ENCODE results near the gene SIX5. TPM values are rescaled to one million over a fixed set of nuclear protein-coding genes. Genes with fewer than 3 reads are reported as not detected.

SIX5 gene
- total and polyA plus RNA-seq, 9 of the 15 experiments (the other 6 are each of a cell fraction or from before 2014, with no cell fraction given) = 1.4 to 17.2 (median 7.4) TPM; not detected in 2

- no peak for TF ChIP-seq ZFP91 (CRISPR knock-in tag; IDR thresholded peaks at IDR 0.05)
- TF ChIP-seq NUFIP1 (IDR thresholded peaks at IDR 0.05; ENCODE audit: partially characterized antibody) = no peak
- no peak for TF ChIP-seq CC2D1A (IDR thresholded peaks at IDR 0.05)
- TF ChIP-seq FOXO4 (CRISPR knock-in tag; IDR thresholded peaks at IDR 0.05) = no peak
- TF ChIP-seq ZNF436 (CRISPR knock-in tag; IDR thresholded peaks at IDR 0.05) = no peak
- no peak for TF ChIP-seq ZNF780A (CRISPR knock-in tag; IDR thresholded peaks at IDR 0.05)
- TF ChIP-seq ZNF146 (CRISPR knock-in tag; IDR thresholded peaks at IDR 0.05; ENCODE audit: unreplicated experiment) = no peak
- TF ChIP-seq ZFP30 (CRISPR knock-in tag; IDR thresholded peaks at IDR 0.05; ENCODE audit: borderline replicate concordance) = no peak
- no peak for TF ChIP-seq GABPB2 (CRISPR knock-in tag; conservative IDR thresholded peaks at IDR 0.05)
- TF ChIP-seq MIER1 (IDR thresholded peaks at IDR 0.05; ENCODE audit: low read depth) = no peak
- no peak for TF ChIP-seq ZNF274 (IDR thresholded peaks at IDR 0.05; ENCODE audit: borderline replicate concordance, low read depth, low read length)
- TF ChIP-seq, protein P1, sequence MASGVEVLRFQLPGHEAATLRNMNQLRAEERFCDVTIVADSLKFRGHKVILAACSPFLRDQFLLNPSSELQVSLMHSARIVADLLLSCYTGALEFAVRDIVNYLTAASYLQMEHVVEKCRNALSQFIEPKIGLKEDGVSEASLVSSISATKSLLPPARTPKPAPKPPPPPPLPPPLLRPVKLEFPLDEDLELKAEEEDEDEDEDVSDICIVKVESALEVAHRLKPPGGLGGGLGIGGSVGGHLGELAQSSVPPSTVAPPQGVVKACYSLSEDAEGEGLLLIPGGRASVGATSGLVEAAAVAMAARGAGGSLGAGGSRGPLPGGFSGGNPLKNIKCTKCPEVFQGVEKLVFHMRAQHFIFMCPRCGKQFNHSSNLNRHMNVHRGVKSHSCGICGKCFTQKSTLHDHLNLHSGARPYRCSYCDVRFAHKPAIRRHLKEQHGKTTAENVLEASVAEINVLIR (CRISPR knock-in tag; IDR thresholded peaks at IDR 0.05) = no peak
- no peak for TF ChIP-seq HMG20A (CRISPR knock-in tag; conservative IDR thresholded peaks at IDR 0.05)
- no peak for TF ChIP-seq IRF2 (CRISPR knock-in tag; IDR thresholded peaks at IDR 0.05)
- TF ChIP-seq ZSCAN29 (IDR thresholded peaks at IDR 0.05) = no peak
- TF ChIP-seq ZNF354B (CRISPR knock-in tag; IDR thresholded peaks at IDR 0.05) = no peak
- TF ChIP-seq KLF10 (CRISPR knock-in tag; IDR thresholded peaks at IDR 0.05) = no peak
- no peak for TF ChIP-seq RNF219 (CRISPR knock-in tag; IDR thresholded peaks at IDR 0.05)
- TF ChIP-seq, protein P2, sequence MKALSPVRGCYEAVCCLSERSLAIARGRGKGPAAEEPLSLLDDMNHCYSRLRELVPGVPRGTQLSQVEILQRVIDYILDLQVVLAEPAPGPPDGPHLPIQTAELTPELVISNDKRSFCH (CRISPR knock-in tag; IDR thresholded peaks at IDR 0.05) = no peak
- TF ChIP-seq, protein P2 (tag; IDR thresholded peaks at IDR 0.05) = no peak
- no peak for TF ChIP-seq ZNF699 (CRISPR knock-in tag; IDR thresholded peaks at IDR 0.05; ENCODE audit: insufficient replicate concordance)
- no peak for TF ChIP-seq ZNF253 (CRISPR knock-in tag; conservative IDR thresholded peaks at IDR 0.05)
These were observed at the start of gene SIX5 (continued) for GRCh38 chr19:45768984-45769782.
